ENCODE measurements around the gene KLHL9. TPM values are rescaled to one million over a fixed set of nuclear protein-coding genes. Genes with fewer than 3 reads are reported as not detected.
A peak's percentile ranks its signal among the peaks of the same experiment; 100 is the strongest.

KLHL9 gene
- total RNA-seq, 2 experiments from 2014 or later: 11.9 to 12.0 TPM

- ChIA-PET CTCF (no interaction called here), POLR2A (no interaction called here)
- ATAC-seq (ENCODE audit: poor library complexity) (no peak), DNase-seq (no peak)
- H3K27me3 Mint-ChIP-seq: no peaks in the 10 kb centered on the region
- H3K4me3 Mint-ChIP-seq: no peak overlapping the region
- Histone ChIP-seq H3K36me3 (ENCODE audit: insufficient read depth, low read length) (no peaks in the 10 kb centered on the region), H3K4me3 (ENCODE audit: low read length) (no peak overlapping the region), H3K9me3 (ENCODE audit: control insufficient read depth in 1 of 2, insufficient read depth in 1 of 2, low read length in 2 of 2) (peaks cover 0 to 3% of the 10 kb centered on the region in 2 experiments), H3K4me1 (ENCODE audit: insufficient read depth, low read length) (no peaks in the 10 kb centered on the region), H3K27me3 (ENCODE audit: control insufficient read depth in 1 of 2, insufficient read depth in 2 of 2, low read length in 2 of 2) (peaks cover 0 to 15% of the 10 kb centered on the region in 2 experiments), H3K27ac (ENCODE audit: low read depth in 1 of 2, low read length in 2 of 2) (no peak overlapping the region)
- no peaks in the 10 kb centered on the region for H3K36me3 Mint-ChIP-seq (ENCODE audit: low read depth)
- H3K27ac Mint-ChIP-seq: no peak overlapping the region
- H3K4me1 Mint-ChIP-seq (ENCODE audit: low read depth): no peaks in the 10 kb centered on the region
- intact Hi-C loops (cut with DNase I, micrococcal nuclease): no loop called here
- TF ChIP-seq, protein P1, sequence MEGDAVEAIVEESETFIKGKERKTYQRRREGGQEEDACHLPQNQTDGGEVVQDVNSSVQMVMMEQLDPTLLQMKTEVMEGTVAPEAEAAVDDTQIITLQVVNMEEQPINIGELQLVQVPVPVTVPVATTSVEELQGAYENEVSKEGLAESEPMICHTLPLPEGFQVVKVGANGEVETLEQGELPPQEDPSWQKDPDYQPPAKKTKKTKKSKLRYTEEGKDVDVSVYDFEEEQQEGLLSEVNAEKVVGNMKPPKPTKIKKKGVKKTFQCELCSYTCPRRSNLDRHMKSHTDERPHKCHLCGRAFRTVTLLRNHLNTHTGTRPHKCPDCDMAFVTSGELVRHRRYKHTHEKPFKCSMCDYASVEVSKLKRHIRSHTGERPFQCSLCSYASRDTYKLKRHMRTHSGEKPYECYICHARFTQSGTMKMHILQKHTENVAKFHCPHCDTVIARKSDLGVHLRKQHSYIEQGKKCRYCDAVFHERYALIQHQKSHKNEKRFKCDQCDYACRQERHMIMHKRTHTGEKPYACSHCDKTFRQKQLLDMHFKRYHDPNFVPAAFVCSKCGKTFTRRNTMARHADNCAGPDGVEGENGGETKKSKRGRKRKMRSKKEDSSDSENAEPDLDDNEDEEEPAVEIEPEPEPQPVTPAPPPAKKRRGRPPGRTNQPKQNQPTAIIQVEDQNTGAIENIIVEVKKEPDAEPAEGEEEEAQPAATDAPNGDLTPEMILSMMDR (IDR thresholded peaks at IDR 0.05): no peak
- H3K9me3 Mint-ChIP-seq: no peaks in the 10 kb centered on the region
Observed at GRCh38 chr9:21311889-21312288, 23.3 kb downstream of the KLHL9 start.

DNA sequence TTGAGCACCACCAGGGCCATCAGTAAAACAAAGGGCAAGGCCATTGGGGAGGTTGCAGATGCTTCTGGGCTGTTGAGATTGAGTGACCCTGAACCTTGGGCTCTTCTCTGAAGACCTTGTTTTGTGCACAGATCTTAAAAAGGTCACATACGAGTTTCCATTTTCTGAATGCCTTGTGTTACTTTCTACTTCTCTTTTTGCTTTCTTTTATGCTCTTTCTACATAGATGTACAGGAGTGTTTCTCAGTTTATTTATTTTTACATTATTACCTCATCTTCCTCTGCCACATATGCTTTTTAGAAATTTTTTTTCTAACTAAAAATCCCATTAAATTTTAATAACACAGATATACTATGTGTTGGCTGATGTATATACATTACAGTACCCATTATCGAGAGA lies 30.0 kb downstream of the KLHL9 start, which contains the start of gene IFNA5:
TSS of gene IFNA5 (minus strand) at position 101 of the 400 bp plus-strand sequence. CDS start at position 44, 57 bp downstream.
- no peak for DNase-seq
- Histone ChIP-seq H3K4me3 (ENCODE audit: low read length) (no peak within 1 kb of the TSS), H3K36me3 (ENCODE audit: insufficient read depth, low read length) (no peaks in the 10 kb centered on the region), H3K4me1 (ENCODE audit: insufficient read depth, low read length) (no peaks in the 10 kb centered on the region), H3K27ac (ENCODE audit: low read depth in 1 of 2, low read length in 2 of 2) (no peak within 1 kb of the TSS), H3K9me3 (ENCODE audit: control insufficient read depth in 1 of 2, insufficient read depth in 1 of 2, low read length in 2 of 2) (peaks cover 0 to 2% of the 10 kb centered on the region in 2 experiments), H3K27me3 (ENCODE audit: control insufficient read depth in 1 of 2, insufficient read depth in 2 of 2, low read length in 2 of 2) (peaks cover 0 to 19% of the 10 kb centered on the region in 2 experiments)
- ChIA-PET POLR2A (no interaction called here), CTCF (no interaction called here)
- no peaks in the 10 kb centered on the region for H3K9me3 Mint-ChIP-seq
- H3K4me3 Mint-ChIP-seq: no peak within 1 kb of the TSS
- TF ChIP-seq, protein P1 (IDR thresholded peaks at IDR 0.05): no peak
- no peaks in the 10 kb centered on the region for H3K4me1 Mint-ChIP-seq (ENCODE audit: low read depth)
- ATAC-seq (ENCODE audit: poor library complexity): no peak
- no peak within 1 kb of the TSS for H3K27ac Mint-ChIP-seq
- intact Hi-C loops (cut with DNase I, micrococcal nuclease): no loop called here
- H3K27me3 Mint-ChIP-seq: peaks cover 37% of the 10 kb centered on the region
- no peaks in the 10 kb centered on the region for H3K36me3 Mint-ChIP-seq (ENCODE audit: low read depth)

GRCh38 chr9:21295992-21296391 lies 39.2 kb downstream of the KLHL9 start:
- Histone ChIP-seq H3K36me3 (ENCODE audit: insufficient read depth, low read length) (no peaks in the 10 kb centered on the region), H3K4me3 (ENCODE audit: low read length) (no peak overlapping the region), H3K27ac (ENCODE audit: low read depth in 1 of 2, low read length in 2 of 2) (no peak overlapping the region), H3K9me3 (ENCODE audit: control insufficient read depth in 1 of 2, insufficient read depth in 1 of 2, low read length in 2 of 2) (no peaks in the 10 kb centered on the region), H3K4me1 (ENCODE audit: insufficient read depth, low read length) (no peaks in the 10 kb centered on the region), H3K27me3 (ENCODE audit: control insufficient read depth in 1 of 2, insufficient read depth in 2 of 2, low read length in 2 of 2) (peaks cover 3 to 5% of the 10 kb centered on the region in 2 experiments)
- DNase-seq (peak in 1 of 14 experiments; percentile 30), ATAC-seq (ENCODE audit: poor library complexity) (no peak)
- TF ChIP-seq, protein P1 (IDR thresholded peaks at IDR 0.05): no peak
- Mint-ChIP-seq H3K27me3 (peaks cover 39% of the 10 kb centered on the region), H3K27ac (no peak overlapping the region), H3K36me3 (ENCODE audit: low read depth) (no peaks in the 10 kb centered on the region), H3K4me3 (no peak overlapping the region), H3K9me3 (peaks cover 1% of the 10 kb centered on the region), H3K4me1 (ENCODE audit: low read depth) (no peaks in the 10 kb centered on the region)
- POLR2A ChIA-PET: no interaction called here
- CTCF ChIA-PET: no interaction called here
- intact Hi-C loops (cut with DNase I, micrococcal nuclease): no loop called here
